D721Med (cell line): ENCODE measurements around the gene ITIH2.
"Not testable (repeated sequence)": the region's sequence is repeated elsewhere in the genome, so short reads cannot be mapped to it uniquely, and the experiment has no call there.

Experiments used
- DNase-seq: peaks from one replicate; pipeline ENCODE4 v3.0.0; 2011; ENCODE audit warnings: low spot score; ENCODE audit not compliant: insufficient read length
- FAIRE-seq: peaks from 2 replicates; lab custom pipeline; 2011; peaks lifted over from hg19 to GRCh38; lab: Jason Lieb, UNC
- TF ChIP-seq, protein P1 (sequence below): IDR thresholded peaks from 2 replicates; pipeline ENCODE4 v1.5.1; 2012; ENCODE audit warnings: mild to moderate bottlenecking, control low read depth; ENCODE audit not compliant: insufficient read depth; ENCODE audit errors: missing control alignments

ITIH2 gene, protein sequence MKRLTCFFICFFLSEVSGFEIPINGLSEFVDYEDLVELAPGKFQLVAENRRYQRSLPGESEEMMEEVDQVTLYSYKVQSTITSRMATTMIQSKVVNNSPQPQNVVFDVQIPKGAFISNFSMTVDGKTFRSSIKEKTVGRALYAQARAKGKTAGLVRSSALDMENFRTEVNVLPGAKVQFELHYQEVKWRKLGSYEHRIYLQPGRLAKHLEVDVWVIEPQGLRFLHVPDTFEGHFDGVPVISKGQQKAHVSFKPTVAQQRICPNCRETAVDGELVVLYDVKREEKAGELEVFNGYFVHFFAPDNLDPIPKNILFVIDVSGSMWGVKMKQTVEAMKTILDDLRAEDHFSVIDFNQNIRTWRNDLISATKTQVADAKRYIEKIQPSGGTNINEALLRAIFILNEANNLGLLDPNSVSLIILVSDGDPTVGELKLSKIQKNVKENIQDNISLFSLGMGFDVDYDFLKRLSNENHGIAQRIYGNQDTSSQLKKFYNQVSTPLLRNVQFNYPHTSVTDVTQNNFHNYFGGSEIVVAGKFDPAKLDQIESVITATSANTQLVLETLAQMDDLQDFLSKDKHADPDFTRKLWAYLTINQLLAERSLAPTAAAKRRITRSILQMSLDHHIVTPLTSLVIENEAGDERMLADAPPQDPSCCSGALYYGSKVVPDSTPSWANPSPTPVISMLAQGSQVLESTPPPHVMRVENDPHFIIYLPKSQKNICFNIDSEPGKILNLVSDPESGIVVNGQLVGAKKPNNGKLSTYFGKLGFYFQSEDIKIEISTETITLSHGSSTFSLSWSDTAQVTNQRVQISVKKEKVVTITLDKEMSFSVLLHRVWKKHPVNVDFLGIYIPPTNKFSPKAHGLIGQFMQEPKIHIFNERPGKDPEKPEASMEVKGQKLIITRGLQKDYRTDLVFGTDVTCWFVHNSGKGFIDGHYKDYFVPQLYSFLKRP

DNA sequence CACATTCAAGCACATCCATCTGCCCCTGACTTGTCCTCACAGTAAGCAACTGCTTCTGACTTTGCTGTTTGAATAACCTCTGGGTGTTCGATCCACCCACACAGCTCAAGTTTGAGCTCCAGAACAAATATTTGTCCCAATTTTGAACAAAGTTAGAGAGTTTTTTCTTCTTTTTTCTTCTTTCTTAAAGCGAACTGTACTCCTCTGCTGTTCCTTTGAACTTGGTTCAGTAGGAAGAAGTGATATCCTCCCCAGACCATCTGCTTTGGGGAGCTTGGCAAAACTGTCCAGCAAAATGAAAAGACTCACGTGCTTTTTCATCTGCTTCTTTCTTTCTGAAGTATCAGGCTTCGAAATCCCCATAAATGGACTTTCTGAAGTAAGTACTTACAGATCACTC is at the start of gene ITIH2:
Gene ITIH2, plus strand, starts transcription at position 177 of the 400 bp plus-strand sequence. Its CDS starts 119 bp downstream, at position 296.
- DNase-seq (no peak), FAIRE-seq (no peak)
- TF ChIP-seq, protein P1, sequence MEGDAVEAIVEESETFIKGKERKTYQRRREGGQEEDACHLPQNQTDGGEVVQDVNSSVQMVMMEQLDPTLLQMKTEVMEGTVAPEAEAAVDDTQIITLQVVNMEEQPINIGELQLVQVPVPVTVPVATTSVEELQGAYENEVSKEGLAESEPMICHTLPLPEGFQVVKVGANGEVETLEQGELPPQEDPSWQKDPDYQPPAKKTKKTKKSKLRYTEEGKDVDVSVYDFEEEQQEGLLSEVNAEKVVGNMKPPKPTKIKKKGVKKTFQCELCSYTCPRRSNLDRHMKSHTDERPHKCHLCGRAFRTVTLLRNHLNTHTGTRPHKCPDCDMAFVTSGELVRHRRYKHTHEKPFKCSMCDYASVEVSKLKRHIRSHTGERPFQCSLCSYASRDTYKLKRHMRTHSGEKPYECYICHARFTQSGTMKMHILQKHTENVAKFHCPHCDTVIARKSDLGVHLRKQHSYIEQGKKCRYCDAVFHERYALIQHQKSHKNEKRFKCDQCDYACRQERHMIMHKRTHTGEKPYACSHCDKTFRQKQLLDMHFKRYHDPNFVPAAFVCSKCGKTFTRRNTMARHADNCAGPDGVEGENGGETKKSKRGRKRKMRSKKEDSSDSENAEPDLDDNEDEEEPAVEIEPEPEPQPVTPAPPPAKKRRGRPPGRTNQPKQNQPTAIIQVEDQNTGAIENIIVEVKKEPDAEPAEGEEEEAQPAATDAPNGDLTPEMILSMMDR: no peak

DNA sequence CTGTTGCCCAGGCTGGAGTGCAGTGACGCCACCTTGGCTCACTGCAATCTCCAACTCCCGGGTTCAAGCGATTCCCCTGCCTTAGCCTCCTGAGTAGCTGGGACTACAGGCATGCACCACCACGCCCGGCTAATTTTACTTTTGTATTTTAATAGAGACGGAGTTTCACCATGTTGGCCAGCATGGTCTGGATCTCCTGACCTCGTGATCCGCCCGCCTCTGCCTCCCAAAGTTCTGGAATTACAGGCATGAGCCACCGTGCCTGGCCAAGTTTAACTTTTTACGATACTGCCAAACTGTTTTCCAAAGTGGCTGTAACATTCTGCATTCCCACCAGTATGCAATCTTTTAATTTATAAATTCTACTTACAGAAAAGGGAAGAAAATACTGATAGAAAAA is 46.0 kb upstream of the ITIH2 start:
- not testable (repeated sequence) for FAIRE-seq, DNase-seq

DNA sequence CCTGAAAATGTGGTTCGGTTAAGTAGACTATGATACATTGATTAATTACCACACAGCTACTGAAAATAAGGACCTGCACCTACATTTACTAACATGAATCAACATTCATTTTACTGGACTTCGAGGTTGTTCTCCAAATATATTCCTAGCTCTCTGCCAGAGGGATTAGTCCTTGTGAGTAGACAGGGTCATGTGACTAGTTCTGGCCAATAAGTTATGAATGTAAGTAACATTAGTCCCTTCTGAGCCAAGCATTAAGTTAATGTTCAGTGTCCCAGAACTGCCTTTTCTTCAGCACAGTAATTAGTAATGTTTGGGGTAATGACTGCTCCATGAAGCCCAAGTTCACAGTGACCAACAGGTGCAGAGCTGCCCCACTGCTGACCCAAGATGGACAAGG is 45.6 kb upstream of the ITIH2 start:
- DNase-seq (no peak), FAIRE-seq (no peak)
- TF ChIP-seq, protein P1: no peak

DNA sequence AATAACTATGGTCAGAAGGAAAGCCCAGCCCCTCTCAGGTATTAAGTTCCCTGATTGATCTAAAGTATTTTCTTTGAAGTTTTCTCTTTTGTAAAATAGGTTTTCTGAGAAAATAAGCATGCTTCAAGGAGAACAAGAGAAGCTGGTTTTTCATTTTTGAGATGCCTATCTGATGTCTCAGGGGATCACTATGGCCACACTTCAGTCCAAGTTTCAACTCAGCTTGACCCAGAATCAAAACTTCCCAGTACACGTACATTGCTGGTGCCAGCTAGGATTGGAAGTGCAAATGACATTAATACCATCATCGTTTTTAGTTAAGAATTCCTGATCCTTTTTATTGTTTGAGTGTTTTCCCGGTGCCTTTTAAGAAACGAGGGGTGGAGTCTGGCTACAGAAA is 43.6 kb upstream of the ITIH2 start:
- DNase-seq: no peak
- no peak for FAIRE-seq
- TF ChIP-seq, protein P1: no peak

DNA sequence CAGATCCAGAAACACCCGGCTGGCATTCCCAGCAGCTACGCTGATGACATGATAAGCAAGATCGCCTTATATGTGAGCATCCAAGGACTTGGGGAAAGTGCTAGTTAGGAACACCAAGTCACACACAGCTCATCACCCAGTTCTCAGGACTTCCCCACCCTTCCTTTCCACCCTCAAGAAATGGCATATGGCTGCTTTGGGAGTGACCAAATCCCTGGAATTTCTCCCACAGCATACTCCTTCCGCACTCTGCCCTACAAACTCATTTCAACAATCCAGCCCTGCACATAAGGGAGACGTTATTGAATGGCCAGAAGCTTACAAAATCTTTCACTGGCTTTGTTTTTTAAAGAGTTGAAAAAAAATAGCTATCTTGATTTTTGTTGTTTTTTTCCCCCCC is 40.6 kb upstream of the ITIH2 start:
- no peak for FAIRE-seq
- no peak for DNase-seq
- TF ChIP-seq, protein P1: no peak

DNA sequence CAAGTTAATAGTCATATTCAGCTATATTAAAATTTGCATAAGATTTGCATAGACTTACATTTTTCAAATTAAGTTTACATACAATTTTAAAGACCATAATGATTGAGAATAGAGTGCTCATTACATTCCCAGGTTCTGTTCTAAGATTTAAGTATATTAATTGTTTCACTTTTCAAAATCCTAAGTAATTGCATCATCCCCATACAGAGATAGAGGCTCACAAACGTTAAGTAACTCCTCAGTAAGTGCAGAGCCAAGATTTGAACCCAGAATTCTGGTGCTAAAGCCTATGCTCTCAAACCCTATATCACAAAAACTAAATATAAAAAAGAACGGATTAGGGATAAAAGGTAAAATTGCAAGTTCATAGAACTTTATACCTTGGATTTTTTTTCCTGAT is 38.4 kb upstream of the ITIH2 start:
- no peak for FAIRE-seq
- TF ChIP-seq, protein P1: no peak

DNA sequence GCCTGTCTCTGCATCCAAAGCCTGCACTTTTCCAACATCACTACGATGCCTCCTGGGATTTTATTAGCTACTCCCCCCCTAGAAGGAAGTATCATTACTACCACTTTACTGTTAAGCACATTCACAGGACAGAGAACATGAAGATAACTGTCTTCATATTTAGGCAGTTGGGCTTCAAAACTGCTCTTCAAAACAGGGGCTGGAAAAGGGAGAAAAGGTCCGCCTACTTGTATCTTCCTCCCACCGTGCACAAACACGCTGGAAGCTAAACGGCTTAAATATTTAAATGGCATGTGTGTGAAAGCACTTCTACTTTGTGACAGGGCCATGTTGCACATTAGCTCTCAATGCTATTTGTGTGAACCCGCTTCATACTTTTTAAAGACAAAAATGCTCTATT is 37.3 kb upstream of the ITIH2 start:
- no peak for FAIRE-seq
- DNase-seq: no peak
- TF ChIP-seq, protein P1: no peak

More for the DNA sequence above, 38.4 kb upstream of the ITIH2 start:
- DNase-seq: no peak
